ENCODE data around the gene NEK8. TPM values are rescaled to one million over a fixed set of nuclear protein-coding genes. Genes with fewer than 3 reads are reported as not detected.

The NEK8 gene
- total RNA-seq, 1 donor from 2014 or later: 3.2 TPM

DNA sequence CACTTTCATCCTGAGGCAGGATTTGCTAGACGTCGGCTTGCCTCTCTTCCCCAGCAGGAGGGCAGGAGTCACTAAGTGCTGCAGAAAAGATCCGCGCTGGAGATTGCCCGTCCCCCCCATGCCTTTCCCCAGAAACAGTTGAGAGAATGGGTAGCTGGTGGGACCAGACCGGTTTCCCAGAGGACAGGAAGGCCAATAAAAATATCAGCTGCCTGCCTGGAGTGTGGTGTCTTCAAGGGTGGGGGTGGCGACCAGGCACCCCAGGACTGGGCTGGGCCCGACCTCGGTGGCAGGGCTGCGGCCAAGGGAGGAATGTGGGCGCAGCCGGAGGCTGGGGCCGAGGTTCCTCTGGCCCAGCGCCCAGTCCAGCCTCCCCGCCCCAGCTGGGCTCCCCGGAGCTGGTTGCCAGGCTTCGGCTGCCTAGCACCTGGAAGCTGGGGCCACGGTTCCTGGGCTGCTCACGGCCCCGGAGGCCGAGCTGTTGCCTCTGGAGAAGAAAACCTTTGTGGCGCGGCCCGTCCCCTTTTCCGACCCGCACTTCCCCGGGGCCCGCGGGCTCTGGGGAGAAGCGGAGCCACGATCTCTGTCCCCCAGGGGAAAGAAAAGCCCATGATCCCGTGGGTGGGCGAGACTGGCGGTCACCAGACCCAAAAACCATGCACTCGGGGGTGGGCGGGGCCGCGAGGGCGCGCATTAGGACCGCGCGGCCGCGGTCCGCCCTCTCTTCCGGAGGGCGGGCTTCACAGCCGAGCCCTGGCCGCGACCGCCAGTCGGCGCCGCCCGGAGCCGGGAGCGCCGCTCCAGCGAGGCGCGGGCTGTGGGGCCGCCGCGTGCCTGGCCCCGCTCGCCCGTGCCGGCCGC is 14.9 kb downstream of the NEK8 start, which contains the start of gene TRAF4:
TRAF4 (plus strand) TSS at position 769 of the 861 bp plus-strand sequence. CDS start 102 bp downstream, outside the sequence.
- ATAC-seq (peak; percentile 76), DNase-seq (ENCODE audit: low spot score) (peak; percentile 79)

DNA sequence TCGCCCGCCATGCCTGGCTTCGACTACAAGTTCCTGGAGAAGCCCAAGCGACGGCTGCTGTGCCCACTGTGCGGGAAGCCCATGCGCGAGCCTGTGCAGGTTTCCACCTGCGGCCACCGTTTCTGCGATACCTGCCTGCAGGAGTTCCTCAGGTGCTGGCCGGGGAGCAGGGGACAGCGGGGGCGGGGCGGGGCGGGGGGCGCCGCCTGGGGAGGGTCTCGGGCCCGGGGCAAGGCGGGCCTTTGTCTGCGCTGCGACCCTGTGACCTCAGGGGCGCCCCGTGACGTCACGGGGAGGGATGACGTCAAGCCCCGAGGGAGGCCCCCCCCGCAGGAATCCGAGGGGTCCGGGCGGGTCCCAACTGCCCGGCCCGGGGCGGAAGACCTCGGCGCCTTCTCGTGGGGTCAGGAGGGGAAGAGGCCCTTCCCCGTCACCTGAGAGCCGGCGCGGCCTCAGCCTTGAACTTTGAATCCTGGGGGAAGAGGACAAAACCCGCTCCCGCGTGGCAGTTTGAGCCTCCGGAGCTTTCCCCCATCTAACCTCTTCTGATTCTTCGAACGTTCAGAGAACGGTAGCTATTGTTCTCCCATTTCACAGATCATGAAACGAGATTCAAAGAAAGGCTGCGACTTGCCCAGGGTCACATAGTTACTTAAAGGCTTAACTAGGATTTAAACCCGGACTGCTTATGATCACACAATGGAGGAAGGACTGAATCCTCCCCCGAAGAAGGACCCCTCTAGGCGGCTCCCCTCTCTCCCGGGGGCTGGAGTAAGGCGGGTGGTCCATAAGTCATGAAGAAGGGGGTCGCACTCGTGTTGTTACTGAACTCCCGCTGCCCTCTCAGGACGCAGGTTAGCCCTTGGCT is 15.8 kb downstream of the NEK8 start:
- ATAC-seq (peak; percentile 29), DNase-seq (ENCODE audit: low spot score) (peak; percentile 77)

DNA sequence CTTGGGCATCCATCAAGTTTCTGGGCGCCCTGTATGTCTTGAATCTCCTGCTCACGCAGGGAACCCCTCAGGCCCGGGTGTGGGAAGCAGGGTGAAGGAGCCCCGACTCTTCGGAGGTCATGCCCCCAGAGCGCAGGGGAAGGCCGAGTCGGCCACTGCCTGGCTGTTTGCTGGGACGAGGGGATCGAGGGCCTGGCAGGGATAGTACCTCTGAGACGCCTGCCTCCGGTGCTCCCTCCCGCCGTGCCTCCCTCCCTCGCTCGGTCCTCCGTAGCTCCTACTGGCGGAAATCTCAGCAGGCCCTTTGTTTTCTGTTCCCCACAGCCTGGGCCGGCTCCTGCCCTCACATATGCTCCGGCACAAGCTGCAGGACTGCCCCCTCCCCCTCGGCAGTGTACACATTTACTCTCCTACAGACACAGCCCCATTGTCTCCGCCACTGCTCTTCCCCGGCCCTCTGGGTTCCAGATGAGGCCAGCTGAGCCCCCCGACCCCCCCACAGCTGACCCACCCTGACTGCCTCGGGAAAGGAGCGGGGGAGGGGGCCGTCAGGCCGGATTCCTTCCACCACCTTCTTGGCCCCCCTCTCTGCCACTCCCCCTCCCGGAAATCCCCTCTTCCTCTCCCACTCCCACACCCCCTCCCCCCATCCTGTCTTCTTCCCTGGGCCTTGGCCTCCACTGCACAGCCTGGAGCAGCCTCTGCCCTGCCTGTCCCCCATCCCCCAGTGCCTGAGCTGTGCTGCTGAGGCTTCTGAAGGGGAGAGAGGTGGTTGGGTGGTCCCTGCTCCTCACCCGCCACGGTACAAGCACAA is 16.6 kb downstream of the NEK8 start:
- DNase-seq (ENCODE audit: low spot score) (no peak), ATAC-seq (peak; percentile 4)

DNA sequence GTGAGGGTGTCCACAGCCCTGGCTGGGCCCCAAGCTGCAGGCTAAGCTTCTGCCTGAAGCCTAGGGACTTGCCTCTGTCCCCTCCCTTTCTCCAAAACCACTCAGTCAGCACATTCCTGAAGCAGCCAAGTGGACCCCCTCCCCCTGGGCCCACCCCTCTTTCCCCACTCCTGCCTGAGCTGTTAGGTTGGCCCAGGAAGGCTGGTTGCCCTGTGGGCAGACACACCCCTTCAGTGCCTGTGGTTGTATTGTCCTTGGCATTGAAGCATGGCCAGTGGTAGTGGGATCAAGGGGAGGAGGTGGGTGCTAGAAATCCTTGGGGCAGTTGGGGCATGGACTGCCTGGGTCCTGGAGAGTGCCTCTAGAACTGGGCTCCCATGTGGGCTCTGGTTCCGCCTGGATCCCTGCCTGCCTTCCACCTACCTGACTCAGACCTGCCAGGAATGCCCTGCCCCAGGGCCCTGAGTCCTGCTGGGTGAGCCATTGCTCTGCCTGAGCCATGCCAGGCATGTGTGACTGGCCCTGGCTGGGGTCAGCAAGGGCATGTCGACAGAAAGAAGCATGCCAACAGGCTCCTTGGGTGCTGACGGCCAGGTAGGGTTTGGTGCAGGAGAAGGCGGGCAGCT is 17.3 kb downstream of the NEK8 start:
- ATAC-seq (peak; percentile 59), DNase-seq (ENCODE audit: low spot score) (peak; percentile 84)

DNA sequence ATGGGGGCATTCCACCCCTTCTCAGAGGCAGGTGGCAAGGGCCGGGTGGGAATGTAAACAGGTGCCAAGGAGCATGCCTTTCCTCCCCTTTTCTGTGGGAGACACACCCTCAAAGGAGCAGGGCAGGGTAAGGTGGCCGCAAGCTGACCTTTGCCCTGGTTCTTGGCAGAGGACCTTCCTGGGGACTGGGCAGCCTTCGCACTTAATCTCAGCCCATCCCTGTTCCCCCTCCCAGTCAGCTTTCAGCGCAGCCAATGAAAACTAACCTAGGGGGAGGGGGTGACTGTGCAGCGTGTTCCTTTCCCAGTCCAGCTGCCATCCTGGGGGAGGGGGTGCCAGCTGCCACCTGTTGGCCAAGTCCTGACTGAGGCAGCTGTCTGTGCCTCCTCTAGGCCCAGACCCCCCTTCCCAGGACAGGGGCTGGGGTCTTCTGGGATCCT is 18.0 kb downstream of the NEK8 start:
- DNase-seq (ENCODE audit: low spot score) (peak; percentile 69), ATAC-seq (peak; percentile 15)

DNA sequence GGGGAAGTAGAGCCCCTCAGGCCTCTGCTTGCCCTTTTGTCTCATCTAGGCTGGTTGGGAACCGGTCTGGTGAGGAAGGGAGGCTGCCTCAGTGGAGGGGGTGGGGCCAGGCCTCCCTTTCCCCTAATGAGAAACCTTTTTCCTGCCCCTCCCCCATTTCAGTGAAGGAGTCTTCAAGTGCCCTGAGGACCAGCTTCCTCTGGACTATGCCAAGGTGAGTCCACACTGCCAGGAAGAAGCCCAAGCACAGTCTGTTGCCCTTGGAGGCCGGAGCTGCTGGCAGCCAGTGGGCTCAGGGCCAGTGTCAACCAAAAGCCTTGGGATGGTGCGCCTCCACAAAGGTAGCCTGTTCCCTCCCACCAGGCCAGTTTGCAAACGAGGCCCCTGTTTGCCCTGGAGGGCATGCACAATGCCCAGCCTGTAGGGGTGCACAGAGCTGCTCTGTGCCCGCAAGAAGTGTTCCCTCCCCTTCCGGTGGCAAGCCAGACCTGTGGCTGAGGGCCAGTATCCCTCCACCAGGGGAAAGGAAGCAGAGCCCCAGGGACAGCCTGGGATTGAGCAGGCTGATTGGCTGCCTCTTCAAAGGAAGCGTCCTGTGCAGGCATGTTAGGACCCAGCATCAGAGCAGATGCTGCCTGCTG is 18.6 kb downstream of the NEK8 start:
- ATAC-seq: no peak

DNA sequence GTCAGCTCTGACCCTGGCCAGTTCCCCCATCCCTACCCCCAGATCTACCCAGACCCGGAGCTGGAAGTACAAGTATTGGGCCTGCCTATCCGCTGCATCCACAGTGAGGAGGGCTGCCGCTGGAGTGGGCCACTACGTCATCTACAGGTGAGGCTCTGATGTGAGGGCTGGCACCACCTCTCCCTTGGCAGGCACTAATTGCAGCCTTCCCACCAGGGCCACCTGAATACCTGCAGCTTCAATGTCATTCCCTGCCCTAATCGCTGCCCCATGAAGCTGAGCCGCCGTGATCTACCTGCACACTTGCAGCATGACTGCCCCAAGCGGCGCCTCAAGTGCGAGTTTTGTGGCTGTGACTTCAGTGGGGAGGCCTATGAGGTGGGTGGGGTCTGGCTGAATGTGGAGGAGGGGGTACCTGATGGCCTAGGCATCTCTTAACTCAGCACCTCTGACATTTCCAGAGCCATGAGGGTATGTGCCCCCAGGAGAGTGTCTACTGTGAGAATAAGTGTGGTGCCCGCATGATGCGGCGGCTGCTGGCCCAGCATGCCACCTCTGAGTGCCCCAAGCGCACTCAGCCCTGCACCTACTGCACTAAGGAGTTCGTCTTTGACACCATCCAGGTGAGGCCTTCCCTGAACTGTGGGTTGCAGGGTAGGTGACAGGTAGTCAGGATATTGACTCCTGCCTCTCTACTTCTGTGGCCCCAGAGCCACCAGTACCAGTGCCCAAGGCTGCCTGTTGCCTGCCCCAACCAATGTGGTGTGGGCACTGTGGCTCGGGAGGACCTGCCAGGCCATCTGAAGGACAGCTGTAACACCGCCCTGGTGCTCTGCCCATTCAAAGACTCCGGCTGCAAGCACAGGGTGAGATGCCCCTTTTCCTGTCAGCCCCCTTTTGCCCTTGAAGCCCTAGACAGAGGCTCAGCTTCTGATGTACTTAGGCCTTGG is 19.5 kb downstream of the NEK8 start:
- ATAC-seq (no peak), DNase-seq (ENCODE audit: low spot score) (no peak)

More for the DNA sequence above, 18.6 kb downstream of the NEK8 start:
- DNase-seq (ENCODE audit: low spot score): peak; percentile 64

DNA sequence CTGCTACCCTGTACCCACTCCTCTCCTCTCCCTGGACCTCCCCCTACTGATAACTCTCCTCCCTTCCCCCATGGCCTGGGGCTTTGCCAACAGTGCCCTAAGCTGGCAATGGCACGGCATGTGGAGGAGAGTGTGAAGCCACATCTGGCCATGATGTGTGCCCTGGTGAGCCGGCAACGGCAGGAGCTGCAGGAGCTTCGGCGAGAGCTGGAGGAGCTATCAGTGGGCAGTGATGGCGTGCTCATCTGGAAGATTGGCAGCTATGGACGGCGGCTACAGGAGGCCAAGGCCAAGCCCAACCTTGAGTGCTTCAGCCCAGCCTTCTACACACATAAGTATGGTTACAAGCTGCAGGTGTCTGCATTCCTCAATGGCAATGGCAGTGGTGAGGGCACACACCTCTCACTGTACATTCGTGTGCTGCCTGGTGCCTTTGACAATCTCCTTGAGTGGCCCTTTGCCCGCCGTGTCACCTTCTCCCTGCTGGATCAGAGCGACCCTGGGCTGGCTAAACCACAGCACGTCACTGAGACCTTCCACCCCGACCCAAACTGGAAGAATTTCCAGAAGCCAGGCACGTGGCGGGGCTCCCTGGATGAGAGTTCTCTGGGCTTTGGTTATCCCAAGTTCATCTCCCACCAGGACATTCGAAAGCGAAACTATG is 20.4 kb downstream of the NEK8 start:
- ATAC-seq (no peak), DNase-seq (ENCODE audit: low spot score) (no peak)

DNA sequence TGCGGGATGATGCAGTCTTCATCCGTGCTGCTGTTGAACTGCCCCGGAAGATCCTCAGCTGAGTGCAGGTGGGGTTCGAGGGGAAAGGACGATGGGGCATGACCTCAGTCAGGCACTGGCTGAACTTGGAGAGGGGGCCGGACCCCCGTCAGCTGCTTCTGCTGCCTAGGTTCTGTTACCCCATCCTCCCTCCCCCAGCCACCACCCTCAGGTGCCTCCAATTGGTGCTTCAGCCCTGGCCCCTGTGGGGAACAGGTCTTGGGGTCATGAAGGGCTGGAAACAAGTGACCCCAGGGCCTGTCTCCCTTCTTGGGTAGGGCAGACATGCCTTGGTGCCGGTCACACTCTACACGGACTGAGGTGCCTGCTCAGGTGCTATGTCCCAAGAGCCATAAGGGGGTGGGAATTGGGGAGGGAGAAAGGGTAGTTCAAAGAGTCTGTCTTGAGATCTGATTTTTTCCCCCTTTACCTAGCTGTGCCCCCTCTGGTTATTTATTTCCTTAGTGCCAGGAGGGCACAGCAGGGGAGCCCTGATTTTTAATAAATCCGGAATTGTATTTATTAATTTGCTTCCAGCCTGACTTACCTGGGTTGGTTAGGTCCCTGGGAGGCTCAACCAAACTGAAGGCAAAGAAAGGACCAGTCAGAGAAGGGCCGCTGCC is 21.1 kb downstream of the NEK8 start:
- ATAC-seq: no peak

DNA sequence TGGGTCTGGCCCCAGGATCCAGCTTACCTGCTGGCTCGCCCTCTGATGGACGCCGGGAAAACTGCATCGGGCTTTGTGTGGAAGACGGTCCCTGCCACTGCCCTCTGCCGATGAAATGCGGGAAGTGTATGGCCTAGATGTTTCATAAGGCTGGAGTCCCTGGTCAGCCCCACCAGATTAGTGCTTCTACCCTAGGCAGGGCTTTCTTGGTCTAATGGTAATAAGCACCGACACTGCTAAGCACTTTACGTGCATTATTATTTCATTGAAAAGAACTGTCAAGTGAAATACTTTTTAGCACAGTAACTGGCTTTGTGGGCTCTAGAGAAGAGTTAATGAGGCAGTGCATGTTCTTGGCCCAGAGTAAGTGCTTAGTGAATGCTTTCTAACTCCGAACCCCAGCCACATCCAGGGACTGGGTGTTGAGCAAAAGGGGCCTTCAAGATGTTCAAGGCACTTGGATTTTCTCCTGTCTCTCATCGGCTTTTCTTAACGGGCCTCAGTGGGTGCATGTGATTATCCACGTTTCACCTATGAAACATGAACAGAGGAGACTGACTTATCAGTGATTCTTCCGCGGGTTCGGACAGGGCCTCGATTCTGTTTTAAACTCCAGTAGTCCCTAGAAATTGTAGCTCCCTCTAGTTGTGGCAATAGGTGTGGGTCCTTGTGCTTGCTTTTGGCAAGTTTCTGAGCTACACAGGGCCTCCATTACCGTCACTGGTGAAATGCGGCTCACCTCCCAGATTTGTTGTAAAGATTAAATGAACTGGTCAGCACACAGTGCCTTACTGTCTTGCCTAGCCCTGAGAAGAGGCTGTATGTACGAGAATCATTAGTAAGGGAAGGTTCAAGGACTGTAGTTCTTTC is 21.8 kb downstream of the NEK8 start:
- ATAC-seq (peak; percentile 81), DNase-seq (ENCODE audit: low spot score) (peak; percentile 91)

More for the DNA sequence above, 21.1 kb downstream of the NEK8 start:
- no peak for DNase-seq (ENCODE audit: low spot score)

DNA sequence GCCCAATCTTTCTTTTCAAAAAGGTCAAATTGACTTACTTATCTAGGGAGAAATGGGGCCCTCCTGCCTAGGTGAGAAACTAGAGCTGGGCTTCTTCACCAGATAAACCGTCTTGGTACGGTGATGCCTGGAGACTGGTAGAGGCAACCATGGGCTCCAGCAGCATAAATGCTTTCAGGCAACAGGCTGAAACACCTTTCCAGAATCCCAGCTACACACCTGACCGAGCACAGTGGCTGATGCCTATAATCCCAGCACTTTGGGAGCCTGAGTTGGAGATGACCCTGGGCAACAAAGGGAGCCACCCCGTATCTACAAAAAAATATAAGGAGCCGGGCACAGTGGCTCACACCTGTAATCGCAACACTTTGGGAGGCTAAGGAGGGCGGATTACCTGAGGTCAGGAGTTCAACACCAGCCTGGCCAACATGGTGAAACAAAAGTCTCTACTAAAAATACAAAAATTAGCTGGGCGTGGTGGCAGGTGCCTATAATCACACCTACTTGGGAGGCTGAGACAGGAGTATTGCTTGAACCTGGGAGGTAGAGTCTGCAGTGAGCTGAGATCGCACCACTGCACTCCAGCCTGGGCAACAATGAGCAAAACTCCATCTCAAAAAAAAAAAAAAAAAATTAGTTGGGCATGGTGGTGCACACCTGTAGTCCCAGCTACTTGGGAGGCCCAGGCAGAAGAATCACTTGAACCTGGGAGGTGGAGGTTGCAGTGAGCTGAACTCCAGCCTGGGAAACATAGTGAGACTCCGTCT is 23.2 kb downstream of the NEK8 start:
- no peak for DNase-seq (ENCODE audit: low spot score)

DNA sequence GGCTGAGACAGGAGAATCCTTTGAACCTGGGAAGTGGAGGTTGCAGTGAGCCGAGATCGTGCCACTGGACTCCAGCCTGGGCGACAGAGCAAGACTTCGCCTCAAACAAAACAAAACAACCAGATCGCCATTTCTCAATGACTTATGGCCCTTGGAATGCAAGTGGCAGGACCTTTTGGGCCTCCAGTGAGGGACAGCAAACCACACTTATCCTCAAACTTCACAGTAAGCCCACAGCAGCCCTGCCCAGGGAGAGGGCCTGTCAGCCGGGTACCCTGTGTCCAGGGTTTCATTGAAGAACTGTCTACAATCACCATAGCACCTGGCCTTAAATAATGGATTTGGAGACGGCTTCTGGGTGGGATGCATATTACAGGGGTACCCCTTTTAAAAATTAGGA is 26.9 kb downstream of the NEK8 start:
- DNase-seq (ENCODE audit: low spot score) (no peak), ATAC-seq (no peak)

More for the DNA sequence above, 23.2 kb downstream of the NEK8 start:
- no peak for ATAC-seq

DNA sequence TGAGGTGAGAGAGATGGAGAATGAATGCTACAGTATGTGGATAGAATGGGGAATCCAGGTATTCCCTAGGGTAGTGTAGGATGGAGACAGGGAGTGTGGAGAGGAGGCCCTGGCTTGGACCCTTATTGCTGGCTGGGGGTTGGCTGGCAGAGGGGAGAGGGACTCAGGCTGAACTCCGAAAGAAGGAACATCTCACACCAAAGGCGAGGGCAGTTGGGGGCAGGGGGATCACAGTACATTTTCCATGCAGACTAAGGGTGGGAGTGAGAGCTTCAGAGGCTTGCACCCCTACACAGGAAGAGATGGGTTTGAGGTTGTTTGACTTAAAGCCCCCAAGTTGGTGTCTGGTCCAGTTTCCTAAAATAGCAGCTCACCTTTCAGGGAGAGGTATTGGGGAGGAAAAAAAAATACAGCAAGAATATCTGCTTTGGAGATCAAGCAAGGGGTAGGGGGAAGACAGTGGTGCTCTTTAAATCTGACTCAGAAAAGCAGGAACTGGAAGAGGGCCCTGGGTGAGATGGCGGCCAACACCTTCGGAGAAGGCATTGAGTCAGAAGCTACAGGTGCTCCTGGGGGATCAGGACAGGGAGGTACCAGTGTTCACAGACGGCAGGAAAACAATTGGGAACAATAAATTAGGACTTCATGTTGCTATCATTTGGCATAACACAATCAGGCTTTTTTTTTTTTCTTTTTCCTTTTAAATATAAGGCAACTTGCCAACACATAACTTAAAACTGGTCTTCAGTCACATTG is 27.6 kb downstream of the NEK8 start:
- ATAC-seq (no peak), DNase-seq (ENCODE audit: low spot score) (no peak)

DNA sequence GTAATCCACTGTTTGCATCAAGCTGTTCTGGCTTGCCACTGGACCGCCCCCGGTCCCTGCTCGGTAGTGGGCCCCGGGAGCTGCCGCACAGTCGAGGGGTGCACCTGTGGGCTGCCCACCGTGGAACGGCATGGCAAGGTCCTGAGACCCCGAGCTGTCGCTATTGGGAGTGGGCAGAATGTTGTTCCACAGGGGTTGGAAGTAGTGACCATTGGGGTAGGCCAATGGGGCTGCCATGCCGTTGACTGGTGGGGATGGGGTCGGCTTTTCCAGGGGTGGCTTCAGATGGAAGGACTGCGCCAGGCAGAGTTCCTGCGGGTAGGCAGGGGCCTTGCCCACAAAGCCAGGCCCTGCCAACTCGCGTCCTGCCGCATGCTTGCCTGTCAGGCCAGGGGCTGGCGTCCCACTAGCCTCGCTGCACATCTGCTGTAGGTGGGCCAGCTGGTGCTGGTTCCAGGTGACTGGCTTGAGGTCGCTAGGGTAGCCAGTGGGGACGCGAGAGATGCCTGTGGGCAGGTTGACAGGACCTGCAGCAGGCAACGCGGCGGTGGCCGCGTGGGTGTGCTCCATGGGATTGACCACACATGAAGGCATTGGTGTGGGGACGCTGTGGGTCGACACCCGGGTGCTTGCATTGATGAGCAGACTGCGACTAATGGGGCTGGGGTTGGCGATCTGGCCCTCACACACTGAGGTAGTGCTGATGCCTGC is 30.0 kb downstream of the NEK8 start:
- no peak for DNase-seq (ENCODE audit: low spot score)

More for the DNA sequence above, 30.0 kb downstream of the NEK8 start:
- no peak for ATAC-seq
